Fibroblast of lung (primary cell): ENCODE measurements around the gene KCNJ5.

ENCODE experiments used
- EZH2 ChIP-seq: IDR thresholded peaks from 2 replicates; pipeline ENCODE4 v1.5.1; 2012; ENCODE audit warnings: low read length, control low read depth, mild to moderate bottlenecking; ENCODE audit errors: missing control alignments
- TF ChIP-seq, protein P1 (sequence below), 2 donors: IDR thresholded peaks in 1 of 2; conservative IDR thresholded peaks in 1 of 2; 1 replicate in 1 of 2; 2 replicates in 1 of 2; pipeline ENCODE4 v1.5.1; 2011 to 2012; ENCODE audit warnings: low read length in 2 of 2, control low read depth in 1 of 2, inconsistent platforms in 1 of 2, low read depth in 1 of 2, mild to moderate bottlenecking in 1 of 2

- TF ChIP-seq, protein P1, sequence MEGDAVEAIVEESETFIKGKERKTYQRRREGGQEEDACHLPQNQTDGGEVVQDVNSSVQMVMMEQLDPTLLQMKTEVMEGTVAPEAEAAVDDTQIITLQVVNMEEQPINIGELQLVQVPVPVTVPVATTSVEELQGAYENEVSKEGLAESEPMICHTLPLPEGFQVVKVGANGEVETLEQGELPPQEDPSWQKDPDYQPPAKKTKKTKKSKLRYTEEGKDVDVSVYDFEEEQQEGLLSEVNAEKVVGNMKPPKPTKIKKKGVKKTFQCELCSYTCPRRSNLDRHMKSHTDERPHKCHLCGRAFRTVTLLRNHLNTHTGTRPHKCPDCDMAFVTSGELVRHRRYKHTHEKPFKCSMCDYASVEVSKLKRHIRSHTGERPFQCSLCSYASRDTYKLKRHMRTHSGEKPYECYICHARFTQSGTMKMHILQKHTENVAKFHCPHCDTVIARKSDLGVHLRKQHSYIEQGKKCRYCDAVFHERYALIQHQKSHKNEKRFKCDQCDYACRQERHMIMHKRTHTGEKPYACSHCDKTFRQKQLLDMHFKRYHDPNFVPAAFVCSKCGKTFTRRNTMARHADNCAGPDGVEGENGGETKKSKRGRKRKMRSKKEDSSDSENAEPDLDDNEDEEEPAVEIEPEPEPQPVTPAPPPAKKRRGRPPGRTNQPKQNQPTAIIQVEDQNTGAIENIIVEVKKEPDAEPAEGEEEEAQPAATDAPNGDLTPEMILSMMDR (conservative IDR thresholded peaks at IDR 0.05 in 1 of 2, IDR thresholded peaks at IDR 0.05 in 1 of 2; ENCODE audit: low read depth in 1 of 2, low read length in 2 of 2): no peak
- no peak for TF ChIP-seq EZH2
These were observed 51.8 kb downstream of the KCNJ5 start, which contains the start of gene TP53AIP1 for GRCh38 chr11:128942817-128943427.
